NCI-H446 (cell line): ENCODE results near the gene SCRG1.

ENCODE experiments used
- DNase-seq, 2 experiments: peaks; one replicate each; lab custom pipeline; 2025; lab: John Stamatoyannopoulos, UW

SCRG1 gene

DNA sequence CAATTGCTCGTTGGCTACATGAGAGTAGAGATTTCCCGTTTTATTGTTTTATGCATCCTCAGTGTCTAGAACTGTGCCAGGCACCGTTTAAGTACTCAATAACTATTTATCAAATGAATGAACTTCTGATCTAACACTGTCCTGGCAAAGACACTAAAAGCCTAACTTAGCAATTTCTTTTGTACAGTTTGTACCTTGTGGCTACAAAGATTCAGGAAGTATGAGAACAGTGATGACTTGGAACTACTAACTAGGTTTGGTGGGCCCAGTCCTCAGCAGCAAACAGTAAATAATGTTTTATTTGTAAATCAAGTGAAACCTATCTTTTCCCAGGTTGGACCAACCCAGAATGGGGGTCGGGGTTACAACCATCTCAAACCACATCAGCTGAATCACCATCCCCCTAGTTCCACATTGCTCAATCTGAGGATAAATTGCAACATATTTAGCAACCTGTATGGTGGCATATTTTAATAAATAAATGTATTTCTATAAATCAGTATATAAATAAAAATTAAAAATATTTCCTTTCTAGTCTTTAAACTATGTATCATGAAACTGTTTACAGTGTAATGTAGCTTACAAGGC, 12.3 kb upstream of the SCRG1 start:
- no peak for DNase-seq

DNA sequence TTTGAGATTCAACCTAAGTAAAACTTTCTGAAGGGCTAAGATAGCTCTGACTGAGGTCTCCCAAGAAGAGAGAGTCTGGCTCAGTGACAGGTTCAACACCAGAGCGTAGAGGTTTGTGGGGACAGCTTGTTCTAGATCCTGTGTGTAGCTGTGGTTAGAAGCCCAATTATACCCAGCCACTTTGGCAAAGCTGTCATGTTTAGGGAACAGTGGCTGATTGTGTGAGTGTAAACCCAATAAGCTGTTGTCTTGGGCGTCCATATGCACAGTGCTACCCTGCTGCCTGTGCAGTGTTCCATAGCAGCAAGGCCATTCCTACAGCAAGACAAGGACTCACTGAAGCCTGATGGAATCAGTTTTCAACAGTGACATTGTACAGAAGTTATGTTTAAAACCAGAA, 11.2 kb upstream of the SCRG1 start:
- no peak for DNase-seq

- DNase-seq, result no peak
These were observed 7.1 kb upstream of the SCRG1 start for GRCh38 chr4:173405840-173406606.

DNA sequence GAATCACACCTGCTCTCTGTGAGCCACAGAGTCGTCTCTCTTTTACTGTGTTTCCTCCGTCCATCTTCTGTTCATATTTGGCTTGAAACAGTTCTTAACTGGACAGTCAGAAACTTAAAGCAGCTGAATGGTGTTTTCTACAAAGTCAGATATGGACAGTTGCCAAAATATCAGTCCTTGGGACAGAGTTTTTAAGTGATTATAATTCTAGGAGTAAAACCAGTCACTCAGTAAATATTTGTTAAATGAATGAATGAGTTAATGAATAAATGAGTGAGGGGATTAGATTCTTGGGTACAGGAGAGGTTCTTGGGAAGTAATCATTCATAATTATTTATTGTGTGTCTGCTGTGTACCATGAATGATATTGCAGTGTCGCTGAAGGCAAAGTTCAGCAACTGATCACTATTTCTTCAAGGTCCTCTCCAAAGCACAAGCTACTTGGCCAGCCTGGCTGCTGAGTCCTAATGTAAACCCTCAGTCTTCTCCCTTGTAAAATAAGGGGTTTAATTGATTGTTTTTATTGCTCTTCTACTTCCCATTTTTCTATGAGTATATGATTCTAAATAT, 5.5 kb upstream of the SCRG1 start:
- DNase-seq, result no peak

GRCh38 chr4:173403051-173403450, 4.1 kb upstream of the SCRG1 start:
- DNase-seq, result no peak

- no peak for DNase-seq
These were observed 2.1 kb upstream of the SCRG1 start for GRCh38 chr4:173401063-173401462.

- no peak for DNase-seq
These were observed 696 bp downstream of the SCRG1 start for GRCh38 chr4:173398220-173398619.

DNA sequence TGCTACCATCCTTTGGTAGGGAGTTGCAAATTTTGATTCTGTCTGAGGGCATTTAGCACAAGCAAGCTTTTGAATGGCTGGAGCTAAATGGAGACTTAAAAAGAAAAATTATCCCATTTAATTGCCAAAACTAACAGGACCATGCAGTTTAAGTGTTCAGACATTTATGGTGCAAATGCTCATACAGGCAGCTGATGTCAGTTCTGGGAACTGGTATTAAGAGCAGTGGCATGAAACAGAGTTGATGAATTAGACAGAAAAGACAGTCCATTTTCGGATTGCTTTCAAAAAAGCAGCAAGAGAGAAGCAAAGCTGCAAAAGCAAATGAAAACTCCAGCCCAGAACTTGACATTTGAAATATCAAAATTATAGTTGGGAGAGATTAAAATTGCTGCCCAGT, 1.3 kb downstream of the SCRG1 start:
- DNase-seq, result no peak

DNA sequence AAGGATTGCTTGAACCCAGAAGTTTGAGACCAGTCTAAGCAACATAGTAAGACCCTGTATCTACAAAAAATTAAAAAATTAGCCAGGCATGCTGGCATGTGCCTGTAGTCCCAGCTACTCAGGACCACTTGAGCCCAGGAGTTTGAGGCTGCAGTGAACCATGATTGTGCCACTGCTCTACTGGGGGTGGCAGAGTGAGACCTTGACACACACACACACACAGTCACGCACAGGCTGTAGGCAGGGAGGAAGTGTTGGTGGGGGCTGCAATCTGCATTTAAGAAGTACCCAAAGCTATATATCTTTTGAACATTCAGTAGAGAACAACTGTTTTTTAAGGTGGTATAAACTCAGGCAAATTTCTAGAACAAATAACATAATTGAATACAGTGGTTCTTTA, 7.2 kb downstream of the SCRG1 start:
- DNase-seq, result no peak

GRCh38 chr4:173386751-173387150, 12.2 kb downstream of the SCRG1 start:
- no peak for DNase-seq

GRCh38 chr4:173382349-173382748, 16.6 kb downstream of the SCRG1 start:
- DNase-seq, result no peak

DNA sequence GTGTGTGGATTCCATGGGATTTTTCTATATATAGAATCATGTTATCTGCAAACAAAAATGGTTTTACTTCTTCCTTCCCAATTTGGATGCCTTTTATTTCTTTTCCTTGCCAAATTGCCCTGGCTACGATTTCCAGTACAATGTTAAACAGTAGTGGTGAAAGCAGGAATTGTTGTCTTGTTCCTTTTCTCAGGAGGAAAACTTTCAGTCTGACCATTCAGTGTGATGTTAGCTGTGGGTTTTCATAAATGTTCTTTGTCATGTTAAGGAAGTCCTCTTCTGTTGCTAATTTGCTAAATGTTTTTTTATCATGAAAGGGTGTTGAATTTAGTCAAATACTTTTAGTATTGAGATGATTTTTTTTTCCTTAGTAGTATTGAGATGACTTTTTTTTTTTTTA, 17.3 kb downstream of the SCRG1 start:
- DNase-seq, result no peak

DNA sequence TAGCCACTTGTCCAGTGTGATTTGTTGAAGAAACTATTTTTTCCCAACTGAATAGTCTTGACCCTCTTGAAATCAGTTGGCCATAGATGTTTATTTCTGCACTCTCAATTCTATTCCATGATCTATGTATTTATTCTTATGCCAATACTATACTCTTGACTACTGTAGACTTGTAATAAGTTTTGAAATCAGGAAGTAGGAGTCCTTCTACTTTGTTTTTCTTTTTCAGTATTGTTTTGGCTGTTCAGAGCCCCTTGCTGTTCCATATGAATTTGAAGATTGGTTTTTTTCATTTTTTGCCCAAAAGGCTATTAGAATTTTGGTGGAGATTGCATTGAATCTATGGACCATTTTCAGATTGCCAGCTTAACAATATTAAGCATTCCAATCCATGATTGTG, 17.9 kb downstream of the SCRG1 start:
- DNase-seq, result no peak

- no peak for DNase-seq
These were observed 19.0 kb downstream of the SCRG1 start for GRCh38 chr4:173379929-173380328.

GRCh38 chr4:173374588-173374987, 24.3 kb downstream of the SCRG1 start:
- no peak for DNase-seq

DNA sequence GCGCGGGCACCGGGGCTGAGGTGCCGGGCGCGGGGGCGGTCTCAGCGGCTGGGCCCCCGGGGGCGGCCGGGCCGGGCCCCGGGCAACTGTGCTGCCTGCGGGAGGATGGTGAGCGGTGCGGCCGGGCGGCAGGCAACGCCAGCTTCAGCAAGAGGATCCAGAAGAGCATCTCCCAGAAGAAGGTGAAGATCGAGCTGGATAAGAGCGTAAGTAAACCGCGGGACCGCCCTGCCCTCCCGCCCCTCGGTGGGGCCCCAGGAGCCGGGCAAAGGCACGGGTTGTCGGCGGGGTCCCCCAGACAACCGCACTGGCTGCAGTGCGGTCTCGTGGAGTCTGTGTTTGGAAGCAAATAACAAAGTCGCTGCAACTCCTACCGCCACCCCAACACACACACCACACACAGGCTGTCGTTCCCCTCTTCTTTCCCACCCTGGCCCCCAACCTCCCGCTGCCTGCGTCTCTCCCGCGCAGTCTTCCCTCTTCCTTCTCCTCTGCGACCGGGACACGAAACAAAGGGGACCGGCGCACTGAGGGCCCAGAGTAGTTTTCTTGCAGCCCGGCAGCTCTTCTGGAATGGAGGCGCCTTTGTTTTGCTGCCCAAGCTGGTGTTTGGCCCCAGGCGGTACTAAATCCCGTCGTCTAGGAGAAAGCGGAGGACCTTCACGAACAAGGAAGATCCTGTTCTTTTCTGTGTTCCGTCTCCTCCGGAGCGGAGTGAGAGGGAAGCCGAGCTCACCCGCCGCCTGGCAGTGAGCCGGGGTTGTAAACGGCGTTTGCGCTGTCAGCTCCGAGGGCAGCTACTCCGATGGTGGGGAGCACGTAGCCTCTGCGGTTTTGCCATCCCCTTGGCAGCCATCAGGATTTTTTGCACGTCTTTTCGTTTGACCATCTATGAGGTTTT, 27.4 kb downstream of the SCRG1 start:
- peak; percentile 55 to 58 for DNase-seq

DNA sequence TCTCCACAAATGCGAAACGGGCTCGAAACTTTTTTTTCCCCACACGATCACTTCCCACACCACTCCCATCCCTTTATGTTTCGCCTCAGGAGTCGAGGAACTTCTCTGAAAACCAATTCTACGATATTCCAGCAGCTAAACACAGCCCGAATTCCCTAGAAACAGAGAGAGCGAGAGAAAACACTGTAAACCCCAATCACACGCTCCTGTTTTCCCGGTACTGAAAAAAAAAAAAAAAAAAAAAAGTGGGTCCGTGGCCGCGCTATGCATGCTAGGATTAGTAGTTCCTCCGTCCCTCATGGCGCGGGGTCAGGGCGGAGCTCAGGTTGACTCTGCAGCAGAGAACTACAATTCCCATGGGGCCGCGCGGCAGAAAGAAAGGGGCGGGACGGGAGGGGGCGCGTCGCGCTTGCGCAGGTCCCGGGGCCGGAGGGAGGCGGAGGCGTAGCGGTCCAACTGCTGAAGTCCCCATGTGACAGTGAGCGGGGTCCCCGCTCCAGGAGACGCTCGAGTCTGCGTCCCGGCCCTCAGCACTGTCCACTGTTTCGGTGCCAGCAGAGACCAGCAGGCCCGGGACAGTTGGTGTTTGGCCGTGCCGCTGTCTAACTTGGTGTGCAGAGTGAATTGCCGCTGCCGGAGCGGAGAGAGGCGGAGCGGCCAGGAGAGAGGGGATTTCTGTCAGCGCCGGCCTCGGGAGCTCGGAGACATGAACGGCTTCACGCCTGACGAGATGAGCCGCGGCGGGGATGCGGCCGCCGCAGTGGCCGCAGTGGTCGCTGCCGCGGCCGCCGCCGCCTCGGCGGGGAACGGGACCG, 28.2 kb downstream of the SCRG1 start, which contains the start of gene SAP30:
Gene SAP30, plus strand, starts transcription at position 478 of the 815 bp plus-strand sequence. Its CDS starts 229 bp downstream, at position 707.
- peak; percentile 93 to 97 for DNase-seq

DNA sequence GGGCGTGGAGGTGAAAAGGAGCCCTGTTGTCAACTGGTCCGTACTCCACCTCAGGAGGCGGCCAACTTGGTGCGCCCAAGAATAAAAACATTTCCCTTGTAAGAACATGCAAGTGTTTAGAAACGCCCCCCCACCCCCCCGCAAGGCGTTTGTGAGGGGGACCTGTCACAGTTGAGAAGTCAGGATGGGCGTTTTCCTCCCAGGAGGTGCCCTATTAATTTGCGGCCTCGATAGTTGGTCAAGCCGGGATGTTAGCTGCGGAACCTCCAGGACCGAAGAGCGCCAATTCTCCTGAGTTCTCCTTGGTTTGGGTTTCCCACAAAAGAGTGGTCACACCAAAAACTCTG, 28.8 kb downstream of the SCRG1 start:
- DNase-seq, result no peak

- DNase-seq, result no peak
These were observed 31.0 kb downstream of the SCRG1 start for GRCh38 chr4:173367946-173368345.

DNA sequence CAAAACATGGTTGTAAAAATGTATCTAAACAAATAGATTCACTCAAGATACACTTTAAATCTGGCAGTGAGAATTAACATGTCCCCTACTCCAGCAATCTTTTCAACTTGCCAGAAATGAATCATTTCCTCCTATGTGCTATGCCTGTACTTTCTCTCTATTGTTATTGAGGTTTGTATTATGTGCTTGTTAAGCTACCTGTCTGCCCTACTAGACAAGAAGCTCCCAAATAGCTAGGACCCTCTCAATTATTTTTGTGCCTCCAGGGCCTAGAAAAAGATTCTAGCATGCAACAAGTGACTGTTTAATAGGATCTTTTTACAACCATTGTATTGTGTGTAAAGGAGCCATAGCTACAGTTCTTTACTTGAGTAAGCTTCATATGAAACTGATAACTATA, 31.6 kb downstream of the SCRG1 start:
- DNase-seq, result no peak

- DNase-seq, result no peak
These were observed 33.4 kb downstream of the SCRG1 start for GRCh38 chr4:173365359-173365996.
